ENCODE results near the gene CENPN. TPM values are rescaled to one million over a fixed set of nuclear protein-coding genes. Genes with fewer than 3 reads are reported as not detected.

The CENPN gene
- total and polyA plus RNA-seq, 10 donors, result 2.2 to 12.7 (median 6.2) TPM

- Histone ChIP-seq H3K4me3 (peak overlapping the region; percentile 62 to 95 (median 84)), H3K27ac (peak overlapping the region; percentile 96 to 100 (median 99)), H3K27me3 (replicated peaks in 1 of 7) (no peaks in the 10 kb centered on the region), H3K4me1 (peaks cover 14 to 56% (median 37%) of the 10 kb centered on the region in 6 donors), H3K36me3 (no peaks in the 10 kb centered on the region), H3K9me3 (no peaks in the 10 kb centered on the region)
- TF ChIP-seq CTCF (IDR thresholded peaks at IDR 0.05 in 8 of 11, conservative IDR thresholded peaks at IDR 0.05 in 3 of 11), result no peak
- no peak for TF ChIP-seq POLR2AphosphoS5 (IDR thresholded peaks at IDR 0.05)
- no peak for TF ChIP-seq POLR2A (IDR thresholded peaks at IDR 0.05)
- 26 to 37% (median 28%) methylated on average over 18 of the region's 18 CpGs for WGBS, 5 donors
- DNase-seq, result peak; percentile 80
- intact Hi-C loops (cut with DNase I; ENCODE audit: low total_unique reads), result no loop called here
Observed at GRCh38 chr16:81005610-81006161, 1.3 kb upstream of the CENPN start.

- intact Hi-C loops (cut with DNase I; ENCODE audit: low total_unique reads), result no loop called here
- Histone ChIP-seq H3K36me3 (no peaks in the 10 kb centered on the region), H3K4me1 (peaks cover 14 to 54% (median 37%) of the 10 kb centered on the region in 6 donors), H3K27me3 (replicated peaks in 1 of 7) (no peaks in the 10 kb centered on the region), H3K27ac (peak overlapping the region; percentile 96 to 100 (median 99)), H3K9me3 (no peaks in the 10 kb centered on the region), H3K4me3 (peak overlapping the region; percentile 62 to 95 (median 84))
- WGBS, 5 donors, result 0 to 1% (median 0%) methylated on average over 16 to 50 of the region's 50 CpGs
- TF ChIP-seq POLR2AphosphoS5 (IDR thresholded peaks at IDR 0.05) (no peak), POLR2A (IDR thresholded peaks at IDR 0.05) (no peak), CTCF (IDR thresholded peaks at IDR 0.05 in 8 of 11, conservative IDR thresholded peaks at IDR 0.05 in 3 of 11) (no peak)
- peak; percentile 97 for DNase-seq
Observed at GRCh38 chr16:81006211-81006812, 702 bp upstream of the CENPN start.

- H3K36me3 ChIP-seq, result peaks cover 0 to 18% (median 3%) of the 10 kb centered on the region in 6 donors
- DNase-seq, result peak; percentile 88
- no peaks in the 10 kb centered on the region for H3K27me3 ChIP-seq (replicated peaks in 1 of 7)
- peak overlapping the region in 7 of 8 donors; percentile 62 to 95 (median 83) for H3K4me3 ChIP-seq
- 93 to 97% (median 96%) methylated on average over 12 of the region's 12 CpGs for WGBS, 5 donors
- TF ChIP-seq POLR2AphosphoS5 (IDR thresholded peaks at IDR 0.05) (no peak), CTCF (IDR thresholded peaks at IDR 0.05 in 8 of 11, conservative IDR thresholded peaks at IDR 0.05 in 3 of 11) (no peak), POLR2A (IDR thresholded peaks at IDR 0.05) (no peak)
- intact Hi-C loops (cut with DNase I; ENCODE audit: low total_unique reads), result no loop called here
- H3K9me3 ChIP-seq, result no peaks in the 10 kb centered on the region
- H3K27ac ChIP-seq, result peak overlapping the region in 6 of 8 donors; percentile 96 to 100 (median 99)
- H3K4me1 ChIP-seq, result peaks cover 14 to 39% (median 33%) of the 10 kb centered on the region in 6 donors
Observed at GRCh38 chr16:81008505-81008789, 1.4 kb downstream of the CENPN start.

- peaks cover 0 to 7% (median 4%) of the 10 kb centered on the region in 6 donors for H3K4me1 ChIP-seq
- H3K4me3 ChIP-seq, result no peak overlapping the region
- WGBS, 5 donors, result 90 to 96% (median 94%) methylated on average over 3 of the region's 3 CpGs
- TF ChIP-seq POLR2A (IDR thresholded peaks at IDR 0.05) (no peak), CTCF (IDR thresholded peaks at IDR 0.05 in 8 of 11, conservative IDR thresholded peaks at IDR 0.05 in 3 of 11) (no peak), POLR2AphosphoS5 (IDR thresholded peaks at IDR 0.05) (no peak)
- DNase-seq, result no peak
- H3K27ac ChIP-seq, result no peak overlapping the region
- H3K27me3 ChIP-seq (replicated peaks in 1 of 7), result no peaks in the 10 kb centered on the region
- H3K36me3 ChIP-seq, result peaks cover 0 to 63% (median 23%) of the 10 kb centered on the region in 6 donors
- intact Hi-C loops (cut with DNase I; ENCODE audit: low total_unique reads), result no loop called here
- no peaks in the 10 kb centered on the region for H3K9me3 ChIP-seq
Observed at GRCh38 chr16:81012974-81013373, 6.0 kb downstream of the CENPN start.
